ENCODE measurements around the gene DCDC2B.

- TF ChIP-seq CTCF (IDR thresholded peaks at IDR 0.05) (no peak), POLR2AphosphoS5 (IDR thresholded peaks at IDR 0.05) (no peak), EP300 (IDR thresholded peaks at IDR 0.05) (no peak)
These were observed 12.7 kb upstream of the DCDC2B start for GRCh38 chr1:32195972-32196823.

Measured in sigmoid colon (tissue), 4 donors.